ENCODE measurements around the gene ZFP36. TPM values are rescaled to one million over a fixed set of nuclear protein-coding genes. Genes with fewer than 3 reads are reported as not detected.

Gene ZFP36
- total RNA-seq, 1 experiment from 2014 or later = 36.3 TPM

GRCh38 chr19:39425744-39426143 lies 19.1 kb downstream of the ZFP36 start:
- Histone ChIP-seq H4K20me1 (ENCODE audit: insufficient read depth) (no peaks in the 10 kb centered on the region), H2AFZ (no peak overlapping the region), H3K4me1 (replicated peaks; ENCODE audit: insufficient read depth) (peaks cover 5% of the 10 kb centered on the region), H3K27me3 (ENCODE audit: insufficient read depth, low read depth) (no peaks in the 10 kb centered on the region), H3K79me2 (ENCODE audit: low read depth) (no peaks in the 10 kb centered on the region), H3K4me3 (no peak overlapping the region), H3K4me2 (no peak overlapping the region), H3F3A (ENCODE audit: insufficient read depth, low read depth) (peaks cover 7% of the 10 kb centered on the region; the same call in 1 of the 2 replicates), H3K9me2 (ENCODE audit: insufficient read depth) (no peaks in the 10 kb centered on the region), H3K36me3 (ENCODE audit: low read depth) (no peaks in the 10 kb centered on the region), H3K27ac (no peak overlapping the region), H3K9me3 (ENCODE audit: insufficient read depth, low read depth) (no peaks in the 10 kb centered on the region)
- DNase-seq = peak in 1 of 2 experiments; percentile 25
- no TSS peak for BruUV-seq (replicated peaks)
- intact Hi-C loops (cut with micrococcal nuclease; ENCODE audit: unreplicated experiment) = no loop called here
- POLR2A ChIA-PET (ENCODE audit: unreplicated experiment) = no interaction called here
- CTCF ChIA-PET = interaction anchor here (0.6 kb wide), 1 partner anchor 872 kb away, joined by 3 read pairs; no protein-coding TSS in a partner anchor
- no peak for TF ChIP-seq CTCF (conservative IDR thresholded peaks at IDR 0.05)
- TF ChIP-seq EZH2 (IDR thresholded peaks at IDR 0.05; ENCODE audit: low read depth) = no peak

DNA sequence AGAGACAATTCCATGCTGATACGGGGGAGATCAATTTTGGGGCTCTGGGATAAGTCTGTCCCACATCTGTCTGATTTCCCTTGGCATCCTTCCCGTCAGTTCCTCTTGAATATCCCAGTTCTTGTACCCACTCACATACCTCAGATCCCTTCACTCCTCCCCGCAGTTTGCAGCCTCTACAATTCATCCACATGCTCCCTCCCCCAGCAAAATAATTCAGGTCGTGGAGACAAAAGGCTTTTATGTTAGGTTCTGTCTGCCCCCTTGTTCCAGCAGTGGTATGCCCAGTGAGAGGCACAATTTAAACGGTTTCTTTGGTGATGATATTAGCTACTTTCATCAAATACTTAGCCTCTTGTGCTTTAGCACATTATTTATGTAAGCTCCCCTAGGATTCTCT lies 19.5 kb downstream of the ZFP36 start:
- Histone ChIP-seq H3K4me2 (no peak overlapping the region), H3K9me3 (ENCODE audit: insufficient read depth, low read depth) (no peaks in the 10 kb centered on the region), H3F3A (ENCODE audit: insufficient read depth, low read depth) (peaks cover 9% of the 10 kb centered on the region), H3K4me3 (no peak overlapping the region), H3K79me2 (ENCODE audit: low read depth) (no peaks in the 10 kb centered on the region), H3K27ac (no peak overlapping the region), H4K20me1 (ENCODE audit: insufficient read depth) (no peaks in the 10 kb centered on the region), H3K4me1 (replicated peaks; ENCODE audit: insufficient read depth) (peaks cover 8% of the 10 kb centered on the region), H3K9me2 (ENCODE audit: insufficient read depth) (no peaks in the 10 kb centered on the region), H3K27me3 (ENCODE audit: insufficient read depth, low read depth) (no peaks in the 10 kb centered on the region), H3K36me3 (ENCODE audit: low read depth) (no peaks in the 10 kb centered on the region), H2AFZ (no peak overlapping the region)
- POLR2A ChIA-PET (ENCODE audit: unreplicated experiment) = no interaction called here
- TF ChIP-seq CTCF (conservative IDR thresholded peaks at IDR 0.05) = no peak
- TF ChIP-seq EZH2 (IDR thresholded peaks at IDR 0.05; ENCODE audit: low read depth) = no peak
- BruUV-seq (replicated peaks) = no TSS peak
- DNase-seq = peak in 1 of 2 experiments; percentile 23
- CTCF ChIA-PET = interaction anchor here (0.6 kb wide), 1 partner anchor 872 kb away, joined by 3 read pairs; no protein-coding TSS in a partner anchor
- intact Hi-C loops (cut with micrococcal nuclease; ENCODE audit: unreplicated experiment) = no loop called here

DNA sequence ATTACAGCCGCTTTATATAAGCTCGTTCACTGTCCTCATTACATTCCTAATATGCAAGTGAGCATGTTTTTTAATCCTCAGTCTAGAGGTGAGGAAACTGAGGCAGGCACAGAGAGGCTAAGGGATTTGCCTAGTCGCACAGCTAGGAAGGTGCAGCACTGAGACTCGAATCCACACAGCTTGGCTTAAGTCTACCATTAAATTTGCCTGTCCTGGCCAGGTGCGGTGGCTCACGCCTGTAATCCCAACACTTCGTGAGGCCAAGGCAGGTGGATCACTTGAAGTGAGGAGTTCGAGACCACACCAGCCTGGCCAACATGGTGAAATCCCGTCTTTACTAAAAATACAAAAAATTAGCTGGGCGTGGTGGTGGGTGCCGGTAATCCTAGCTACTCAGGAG lies 21.1 kb downstream of the ZFP36 start:
- Histone ChIP-seq H3K4me1 (replicated peaks; ENCODE audit: insufficient read depth) (peaks cover 23% of the 10 kb centered on the region), H3K27ac (no peak overlapping the region), H3K36me3 (ENCODE audit: low read depth) (peaks cover 9% of the 10 kb centered on the region; the same call in 1 of the 2 replicates), H3K79me2 (ENCODE audit: low read depth) (peaks cover 8% of the 10 kb centered on the region), H3K9me3 (ENCODE audit: insufficient read depth, low read depth) (no peaks in the 10 kb centered on the region), H2AFZ (no peak overlapping the region), H3K4me2 (no peak overlapping the region), H4K20me1 (ENCODE audit: insufficient read depth) (no peaks in the 10 kb centered on the region), H3K27me3 (ENCODE audit: insufficient read depth, low read depth) (no peaks in the 10 kb centered on the region), H3F3A (ENCODE audit: insufficient read depth, low read depth) (peaks cover 24% of the 10 kb centered on the region), H3K9me2 (ENCODE audit: insufficient read depth) (no peaks in the 10 kb centered on the region), H3K4me3 (no peak overlapping the region)
- POLR2A ChIA-PET (ENCODE audit: unreplicated experiment) = interaction anchor here (0.5 kb wide), 1 partner anchor 21 kb away, joined by 3 read pairs; no protein-coding TSS in a partner anchor
- TF ChIP-seq CTCF (conservative IDR thresholded peaks at IDR 0.05) (no peak), EZH2 (IDR thresholded peaks at IDR 0.05; ENCODE audit: low read depth) (no peak)
- no TSS peak for BruUV-seq (replicated peaks)
- CTCF ChIA-PET = interaction anchor here (0.5 to 0.7 kb wide), 2 partner anchors 37 to 365 kb away, joined by 4 to 6 read pairs; partner anchors contain the start of genes MED29 and PAF1
- no peak for DNase-seq
- intact Hi-C loops (cut with micrococcal nuclease; ENCODE audit: unreplicated experiment) = no loop called here
